Uterus (tissue), 2 donors: ENCODE results near the gene BMP5.

Experiments
- CTCF ChIP-seq, 4 experiments: fragments of 200-600 bp in 2 of 4; fragments of 450-650 bp in 2 of 4; sonication (generic) in 2 of 4; IDR thresholded peaks; one replicate each; pipeline ENCODE4 v1.5.1; 2016 to 2019; ENCODE audit warnings: antibody characterized with exemption in 4 of 4, mild to moderate bottlenecking in 2 of 4, moderate library complexity in 1 of 4
- POLR2A ChIP-seq, 2 donors: fragments of 450-650 bp; IDR thresholded peaks; one replicate each; pipeline ENCODE4 v1.6.1; 2016; ENCODE audit warnings: antibody characterized with exemption in 2 of 2, mild to moderate bottlenecking in 1 of 2, moderate library complexity in 1 of 2

GRCh38 chr6:55773620-55774216 lies 101.7 kb downstream of the BMP5 start:
- no peak for TF ChIP-seq CTCF (IDR thresholded peaks at IDR 0.05)
- TF ChIP-seq POLR2A (IDR thresholded peaks at IDR 0.05) = no peak
